ENCODE results near the gene TBC1D13. TPM values are rescaled to one million over a fixed set of nuclear protein-coding genes. Genes with fewer than 3 reads are reported as not detected.
A peak's percentile ranks its signal among the peaks of the same experiment; 100 is the strongest.

TBC1D13 gene
- total and polyA plus RNA-seq, 2 of the 13 experiments (the other 11 are each of a cell fraction or from before 2014, with no cell fraction given), result 17.9 to 19.7 TPM

DNA sequence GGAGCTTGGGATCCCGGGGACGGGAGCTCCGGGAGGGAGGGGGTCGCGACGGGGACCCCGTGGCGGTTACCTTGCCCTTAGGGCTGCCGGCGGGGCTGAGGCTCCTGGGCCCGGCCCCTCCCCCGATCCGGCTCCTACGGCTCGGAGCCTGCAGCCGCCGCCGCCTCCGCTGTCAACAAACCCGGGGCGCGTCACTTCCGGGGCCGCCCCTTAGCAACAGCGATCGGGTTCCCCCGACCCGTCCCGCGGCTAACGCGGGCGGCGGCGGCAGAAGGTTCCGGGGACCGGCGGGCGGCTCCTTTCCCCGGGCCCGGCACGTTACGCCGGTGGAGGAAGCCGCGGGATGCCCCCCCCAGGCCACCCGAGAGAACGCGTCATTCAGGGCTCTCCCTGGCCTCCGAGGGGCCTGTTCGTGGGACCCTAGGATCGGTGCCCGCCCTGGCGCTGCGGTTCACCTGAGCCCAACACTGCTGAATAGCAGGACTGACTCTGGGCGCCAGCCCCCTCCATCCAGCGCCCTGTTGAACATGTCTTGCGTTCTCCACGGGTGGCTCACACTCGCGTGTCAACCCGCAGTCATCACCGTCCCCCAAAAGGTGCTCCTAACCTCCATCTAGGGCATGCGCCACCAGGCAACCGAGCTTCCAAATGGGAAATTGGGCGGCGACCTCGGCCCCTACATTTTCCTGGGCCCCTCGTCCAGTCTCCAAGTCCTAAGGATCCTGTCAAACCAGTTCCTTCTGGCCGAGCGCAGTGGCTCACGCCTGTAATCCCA, 15.1 kb upstream of the TBC1D13 start, which contains the start of gene ZER1 (continued):
- TF ChIP-seq ZMYM3 (CRISPR knock-in tag; IDR thresholded peaks at IDR 0.05), result peak; percentile 63
- no peak for TF ChIP-seq ZNF253 (CRISPR knock-in tag; IDR thresholded peaks at IDR 0.05; ENCODE audit: borderline replicate concordance)
- TF ChIP-seq GATA4 (IDR thresholded peaks at IDR 0.05; ENCODE audit: borderline replicate concordance, low read depth), result no peak
- peak; percentile 92 for TF ChIP-seq SAP130 (CRISPR knock-in tag; IDR thresholded peaks at IDR 0.05; ENCODE audit: low read depth)
- no peak; the same call in 1 of the 2 replicates for TF ChIP-seq ZNF850 (CRISPR knock-in tag; conservative IDR thresholded peaks at IDR 0.05)
- TF ChIP-seq ZNF775 (CRISPR knock-in tag; IDR thresholded peaks at IDR 0.05; ENCODE audit: borderline replicate concordance), result no peak
- TF ChIP-seq DMAP1 (CRISPR knock-in tag; IDR thresholded peaks at IDR 0.05), result peak; percentile 88
- TF ChIP-seq NFE2 (CRISPR knock-in tag; IDR thresholded peaks at IDR 0.05), result no peak
- no peak; the same call in 1 of the 2 replicates for TF ChIP-seq EED (CRISPR knock-in tag; IDR thresholded peaks at IDR 0.05)
- TF ChIP-seq ZNF235 (CRISPR knock-in tag; IDR thresholded peaks at IDR 0.05; ENCODE audit: borderline replicate concordance), result no peak
- peak; percentile 65; the same call in 1 of the 2 replicates for TF ChIP-seq ZNF800 (CRISPR knock-in tag; IDR thresholded peaks at IDR 0.05)
- no peak for TF ChIP-seq SCMH1 (CRISPR knock-in tag; IDR thresholded peaks at IDR 0.05; ENCODE audit: borderline replicate concordance)
- peak; percentile 81; the same call in 1 of the 2 replicates for TF ChIP-seq KLF12 (CRISPR knock-in tag; IDR thresholded peaks at IDR 0.05; ENCODE audit: borderline replicate concordance)
- peak; percentile 37 for TF ChIP-seq MED8 (CRISPR knock-in tag; IDR thresholded peaks at IDR 0.05; ENCODE audit: insufficient replicate concordance)
- TF ChIP-seq ZNF672 (CRISPR knock-in tag; IDR thresholded peaks at IDR 0.05), result no peak
- 0 out of 2 replicates have a peak, but pooled peaks have one; percentile 51 for TF ChIP-seq JUND (CRISPR knock-in tag; IDR thresholded peaks at IDR 0.05)
- peak; percentile 78; the same call in 1 of the 2 replicates for TF ChIP-seq CREBL2 (CRISPR knock-in tag; IDR thresholded peaks at IDR 0.05; ENCODE audit: borderline replicate concordance)
- TF ChIP-seq ZHX2 (IDR thresholded peaks at IDR 0.05; ENCODE audit: low read depth), result peak; percentile 77
- TF ChIP-seq ZHX2 (CRISPR knock-in tag; IDR thresholded peaks at IDR 0.05; ENCODE audit: borderline replicate concordance), result 0 out of 2 replicates have a peak, but pooled peaks have one; percentile 55
- TF ChIP-seq ZNF260 (CRISPR knock-in tag; IDR thresholded peaks at IDR 0.05; ENCODE audit: borderline replicate concordance, low read depth), result 0 out of 2 replicates have a peak, but pooled peaks have one; percentile 28
- TF ChIP-seq KDM4B (CRISPR knock-in tag; IDR thresholded peaks at IDR 0.05), result peak; percentile 86; the same call in 1 of the 2 replicates
- TF ChIP-seq ZNF589 (CRISPR knock-in tag; conservative IDR thresholded peaks at IDR 0.05), result no peak
